GM04503 (cell line): ENCODE measurements around the gene HK1.
"Not testable (repeated sequence)": the region's sequence is repeated elsewhere in the genome, so short reads cannot be mapped to it uniquely, and the experiment has no call there.

Source experiments
- DNase-seq: peaks from one replicate; pipeline ENCODE4 v3.0.0-alpha.2; 2012; ENCODE audit warnings: low read depth

Gene HK1

DNA sequence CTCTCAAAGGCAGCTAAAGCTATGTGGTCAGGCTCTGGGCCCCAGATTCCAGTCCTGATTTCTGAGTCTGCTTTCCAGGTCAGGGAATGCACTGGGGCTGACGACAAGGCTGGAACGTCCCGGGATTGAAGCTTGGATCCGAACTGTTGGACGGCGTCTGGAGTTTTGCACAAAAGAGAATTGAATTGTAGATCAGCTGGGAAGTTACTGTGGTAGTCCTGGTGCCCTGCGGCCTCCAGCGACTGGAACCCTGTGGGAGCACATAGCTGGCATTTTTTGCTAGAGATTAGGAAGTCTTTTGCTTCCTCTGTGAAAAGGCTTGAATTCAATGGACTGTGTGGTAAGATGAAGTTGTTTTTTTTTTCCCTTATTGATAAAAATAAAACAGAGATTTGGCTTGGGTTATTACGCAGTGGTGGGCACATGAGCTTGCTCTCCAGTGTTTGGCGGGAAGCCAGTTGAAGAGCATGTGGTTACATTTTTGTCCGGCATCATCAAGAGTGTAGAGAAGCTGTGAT lies at the start of gene HK1:
TSS of gene HK1 (plus strand) at position 51 of the 518 bp plus-strand sequence.
- no peak for DNase-seq

DNA sequence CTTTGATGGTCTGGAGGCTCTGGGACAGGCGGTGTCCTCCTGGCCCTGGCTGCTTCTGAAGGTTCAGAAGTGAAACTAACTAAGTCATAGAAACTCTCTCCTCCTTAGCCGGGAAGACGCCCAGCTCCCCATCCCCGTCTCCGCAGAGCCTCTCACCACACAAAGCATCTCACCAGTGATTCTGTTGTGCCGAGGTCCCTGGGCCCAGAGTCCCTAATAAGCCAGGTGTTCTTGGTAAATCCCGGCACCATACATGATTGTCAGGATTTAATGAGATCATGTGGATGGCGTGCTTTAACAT lies 48.7 kb upstream of the HK1 start:
- DNase-seq: no peak

DNA sequence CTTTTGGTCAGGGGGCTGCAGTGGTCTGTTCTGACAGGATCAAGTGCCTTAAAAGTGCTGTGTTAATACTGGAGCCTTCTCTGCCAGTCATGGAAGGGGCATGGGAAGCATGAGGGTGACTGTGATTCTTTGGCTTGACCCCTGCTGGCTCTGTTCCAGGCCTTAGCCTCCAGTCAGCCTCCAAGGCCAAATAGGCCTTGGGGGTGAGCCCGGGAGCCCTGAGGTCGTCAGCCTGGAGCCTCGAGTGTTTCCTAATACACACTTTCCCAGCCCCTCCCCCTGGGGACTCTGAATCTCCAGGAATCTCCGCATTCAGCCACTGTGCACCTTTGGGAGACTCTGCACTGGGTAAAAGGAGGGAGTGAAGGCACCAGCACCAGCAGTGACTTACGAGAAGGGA lies 48.2 kb upstream of the HK1 start:
- no peak for DNase-seq

DNA sequence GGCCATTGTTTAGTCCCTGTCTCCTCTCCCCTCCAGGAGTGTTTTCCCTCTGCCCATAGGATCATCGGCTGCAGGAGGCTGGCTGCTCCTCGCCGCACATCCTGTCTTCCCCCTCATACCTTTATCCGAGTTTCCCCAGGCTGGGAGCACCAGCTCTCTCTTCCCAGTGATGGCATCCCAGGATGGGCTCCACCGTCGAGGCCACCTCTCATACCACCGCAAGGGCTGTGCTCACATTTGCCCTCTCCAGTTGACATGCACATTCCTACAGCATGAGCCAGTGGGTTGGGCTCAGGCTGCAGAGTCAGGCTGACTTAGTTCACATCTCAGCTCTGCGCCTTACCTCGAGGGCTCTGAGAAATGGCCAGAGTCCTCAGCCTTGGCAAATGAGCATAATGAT lies 46.0 kb upstream of the HK1 start:
- no peak for DNase-seq

DNA sequence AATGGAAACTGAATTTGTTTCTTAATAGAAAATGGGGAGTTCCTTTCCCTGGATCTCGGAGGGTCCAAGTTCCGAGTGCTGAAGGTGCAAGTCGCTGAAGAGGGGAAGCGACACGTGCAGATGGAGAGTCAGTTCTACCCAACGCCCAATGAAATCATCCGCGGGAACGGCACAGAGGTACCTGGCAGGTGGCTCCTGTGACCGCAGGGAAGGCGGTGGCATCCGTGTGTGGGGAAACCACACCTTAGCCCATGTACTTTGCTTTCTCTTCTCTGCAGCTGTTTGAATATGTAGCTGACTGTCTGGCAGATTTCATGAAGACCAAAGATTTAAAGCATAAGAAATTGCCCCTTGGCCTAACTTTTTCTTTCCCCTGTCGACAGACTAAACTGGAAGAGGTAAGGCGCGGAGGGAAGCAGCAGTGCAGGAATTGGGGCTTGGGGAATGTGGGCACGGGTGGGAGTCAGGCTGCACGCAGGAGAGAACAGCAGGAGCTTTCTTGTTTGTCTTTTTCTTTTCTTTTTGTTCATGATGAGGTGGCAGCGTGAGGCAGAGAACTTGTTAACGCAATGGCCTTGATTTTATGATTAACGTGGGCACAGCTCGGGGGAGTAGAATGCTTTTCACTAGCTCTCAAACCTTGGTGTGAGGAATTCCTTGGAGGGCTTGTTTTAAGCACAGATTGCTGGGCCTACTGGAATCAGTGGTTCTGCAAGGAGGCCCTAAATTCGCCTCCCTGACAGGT lies 45.4 kb upstream of the HK1 start:
- no peak for DNase-seq

DNA sequence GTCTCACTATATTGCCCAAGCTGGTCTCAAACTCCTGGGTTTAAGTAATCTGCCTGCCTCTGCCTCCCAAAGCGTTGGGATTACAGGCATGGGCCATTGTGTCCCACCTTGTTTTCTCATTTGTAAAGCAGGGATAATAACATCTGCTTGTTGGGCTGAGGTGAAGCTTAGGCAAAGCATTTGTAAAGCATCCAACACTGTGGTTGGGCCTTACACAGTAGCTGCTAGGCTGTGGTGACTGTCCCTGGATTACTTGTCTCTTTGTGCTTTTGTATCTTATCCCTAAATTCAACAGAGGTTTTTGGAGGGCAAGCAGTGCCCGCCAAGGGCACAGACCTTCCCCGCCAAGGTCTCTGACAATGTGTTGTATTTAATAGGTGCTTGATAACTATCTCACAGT lies 43.8 kb upstream of the HK1 start:
- DNase-seq: no peak

DNA sequence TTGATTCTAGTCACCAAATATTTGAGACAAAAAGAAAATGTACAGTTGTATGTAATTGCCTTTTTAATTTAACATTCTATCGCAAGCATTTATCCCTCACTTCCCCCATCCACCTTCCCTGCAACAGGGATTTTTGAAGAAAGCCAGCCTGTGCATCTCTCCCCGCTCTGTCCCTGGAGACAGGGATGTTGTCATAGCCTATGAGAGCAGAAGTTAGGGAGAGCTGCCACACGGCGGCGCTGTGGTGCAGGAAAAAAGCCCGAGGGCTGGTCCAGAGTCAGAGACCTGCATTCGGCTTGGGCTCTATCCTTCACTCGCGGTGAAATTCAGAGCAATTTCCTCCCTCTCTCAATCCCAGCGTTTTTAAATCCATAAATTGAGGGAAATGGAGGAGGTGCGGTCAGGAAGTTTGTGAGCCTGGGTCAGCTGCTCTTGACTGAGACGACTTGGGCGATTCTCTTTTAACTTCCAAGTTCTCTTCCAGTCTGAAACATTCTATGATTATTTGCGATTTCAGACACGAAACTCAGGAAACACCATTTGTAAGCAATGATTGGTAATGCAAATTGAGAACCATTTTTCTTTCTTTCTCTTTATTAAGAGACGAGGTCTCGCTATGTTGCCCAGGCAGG lies 40.7 kb upstream of the HK1 start:
- DNase-seq: no peak

DNA sequence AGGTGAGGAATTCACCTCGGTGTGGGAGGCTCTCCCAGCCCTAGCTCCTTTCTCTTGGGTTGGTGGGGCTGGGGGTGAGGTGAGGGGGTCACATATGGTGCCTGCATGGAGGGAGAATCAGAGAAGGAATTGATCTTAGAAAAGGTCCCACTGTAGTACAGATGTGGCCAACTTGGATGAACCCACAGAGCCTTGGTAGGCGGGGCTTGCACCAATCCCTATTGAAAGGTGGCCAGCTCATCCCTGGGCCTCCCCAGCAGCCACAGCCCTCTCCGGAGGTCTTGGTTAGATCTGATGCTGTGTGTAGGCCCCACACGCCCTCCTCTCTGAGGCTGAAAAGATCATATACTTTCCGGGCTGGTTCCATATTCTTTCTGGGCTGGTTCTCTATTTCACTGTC lies 39.2 kb upstream of the HK1 start:
- no peak for DNase-seq

DNA sequence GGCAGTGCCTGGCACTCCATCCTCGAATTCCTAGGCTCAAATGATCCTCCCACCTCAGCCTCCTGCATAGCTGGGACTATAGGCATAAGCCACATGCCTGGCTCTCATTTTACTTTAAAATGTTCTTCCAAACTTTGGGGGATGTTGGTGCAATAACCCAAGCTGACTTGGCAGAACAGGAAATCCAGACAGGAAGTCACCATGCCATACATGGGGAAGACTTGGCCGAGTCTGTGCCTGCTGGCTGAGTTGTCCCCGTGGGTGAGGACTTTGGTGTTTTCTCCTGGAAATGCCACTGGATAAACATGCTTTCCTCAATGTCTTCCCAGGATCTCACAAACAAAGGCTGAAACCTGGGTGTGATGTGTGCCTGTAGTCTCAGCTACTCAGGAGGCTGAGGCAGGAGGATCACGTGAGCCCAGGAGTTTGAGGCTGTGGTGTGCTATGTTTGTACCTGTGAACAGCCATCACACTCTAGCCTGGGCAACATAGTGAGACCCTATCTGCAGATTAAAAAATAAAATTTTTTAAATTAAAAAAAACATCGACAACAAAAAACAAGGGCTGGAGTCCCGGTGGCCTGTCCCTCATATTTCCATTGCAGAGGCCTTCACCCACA lies 38.4 kb upstream of the HK1 start:
- DNase-seq: no peak

DNA sequence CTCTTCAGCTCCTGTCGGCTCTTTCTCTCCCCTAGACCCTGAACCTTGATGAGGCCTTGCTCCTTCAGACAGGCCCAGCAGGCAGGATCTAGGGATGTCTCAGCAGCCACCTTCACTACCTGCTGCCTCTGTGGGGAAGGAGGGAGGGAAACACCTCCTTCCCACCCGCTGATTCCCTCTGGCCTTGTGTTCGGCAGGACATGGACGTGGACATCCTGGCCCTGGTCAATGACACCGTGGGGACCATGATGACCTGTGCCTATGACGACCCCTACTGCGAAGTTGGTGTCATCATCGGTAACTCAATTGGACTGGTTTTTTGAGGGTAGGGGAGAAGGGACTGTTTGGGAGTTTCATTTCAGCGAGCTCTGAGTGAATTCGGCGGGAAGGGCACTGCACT lies 37.8 kb upstream of the HK1 start:
- DNase-seq: no peak

DNA sequence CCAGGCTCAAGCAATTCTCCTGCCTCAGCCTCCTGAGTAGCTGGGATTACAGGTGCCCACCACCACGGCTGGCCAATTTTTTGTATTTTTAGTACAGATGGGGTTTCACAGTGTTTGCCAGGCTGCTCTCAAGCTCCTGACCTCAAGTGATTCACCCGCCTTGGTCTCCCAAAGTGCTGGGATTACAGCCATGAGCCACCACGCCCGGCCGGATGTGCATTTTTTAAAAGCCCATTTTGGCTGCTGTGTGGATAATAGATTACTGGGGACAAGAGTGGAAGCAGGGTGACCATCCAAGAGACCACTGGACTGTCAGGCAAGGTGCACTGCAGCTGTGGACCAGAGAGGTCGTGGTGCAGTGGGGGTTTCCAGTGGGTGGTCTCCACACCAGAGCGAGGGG lies 36.7 kb upstream of the HK1 start:
- no peak for DNase-seq

DNA sequence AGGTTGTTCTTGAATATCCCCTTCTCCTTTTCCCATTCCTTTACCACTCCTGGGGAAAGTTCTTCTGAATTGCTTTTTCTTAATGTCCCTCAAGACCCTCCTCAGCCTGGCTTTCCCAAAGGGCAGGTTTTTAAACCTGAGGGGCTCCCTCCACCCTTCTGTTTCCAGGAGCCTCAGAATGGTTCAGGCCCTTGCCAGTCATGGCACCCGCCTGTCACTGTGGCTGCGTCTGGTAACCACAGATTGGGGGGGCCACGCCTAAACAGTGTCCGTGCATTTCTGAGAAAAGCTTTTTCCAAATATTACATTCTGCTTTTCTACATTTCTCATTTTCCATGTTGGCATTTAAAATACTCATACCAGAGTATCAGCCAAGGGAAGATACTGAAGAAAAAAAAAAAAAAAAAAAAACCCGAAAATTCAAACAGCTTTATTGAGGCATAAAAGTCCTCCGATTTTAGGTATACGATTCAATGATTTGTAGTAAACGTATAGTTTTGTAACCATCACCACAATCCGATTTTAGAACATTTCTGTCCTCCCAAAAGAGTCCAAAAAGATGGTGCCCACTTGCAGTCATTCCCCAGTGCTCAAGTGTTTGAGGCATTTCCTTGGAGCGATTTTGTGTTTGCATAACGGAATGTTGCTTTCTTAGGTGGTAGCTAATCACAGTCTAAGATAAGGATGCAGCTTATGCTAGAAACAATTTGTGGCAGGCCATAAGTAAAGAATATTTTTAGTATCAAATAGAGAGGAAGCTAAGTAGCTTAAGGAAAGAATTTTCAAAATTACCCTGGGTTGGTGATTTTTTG lies 36.0 kb upstream of the HK1 start:
- DNase-seq: no peak

DNA sequence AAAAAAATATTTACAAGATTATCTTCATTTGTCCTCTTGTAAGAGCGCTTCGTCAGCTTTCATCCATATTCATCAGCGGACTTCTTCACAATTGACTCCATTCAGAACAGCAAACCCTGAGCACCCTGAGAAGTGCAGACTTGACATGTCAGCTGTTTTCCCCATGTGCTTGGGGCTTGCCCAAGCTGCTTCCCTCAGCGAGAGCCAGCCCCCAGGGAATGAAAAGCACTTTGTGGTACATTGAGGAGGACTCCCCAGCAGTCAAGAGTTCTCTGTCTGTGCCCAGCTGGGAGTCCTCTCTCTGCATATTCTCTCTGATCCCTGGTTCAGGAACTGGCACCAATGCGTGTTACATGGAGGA lies 35.5 kb upstream of the HK1 start:
- DNase-seq: no peak

DNA sequence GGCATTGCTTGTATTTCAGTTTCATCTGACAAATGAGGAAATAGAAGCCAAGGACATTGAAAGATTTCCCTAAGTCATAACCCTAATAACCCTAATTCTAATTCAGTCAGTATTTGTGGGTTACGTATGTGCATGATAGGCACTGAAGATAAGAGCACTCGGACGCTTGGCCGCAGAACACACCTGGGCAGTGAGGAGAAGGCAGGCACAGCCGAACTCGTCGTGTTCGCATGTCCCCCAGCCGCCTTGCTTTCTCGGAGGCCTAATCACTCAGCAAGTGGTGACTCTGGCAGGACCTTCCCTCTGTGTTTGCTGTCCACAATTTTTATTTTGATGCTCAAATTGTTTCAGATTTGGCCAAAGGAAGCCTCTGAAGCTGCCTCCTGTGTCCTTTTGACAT lies 34.5 kb upstream of the HK1 start:
- DNase-seq: no peak

DNA sequence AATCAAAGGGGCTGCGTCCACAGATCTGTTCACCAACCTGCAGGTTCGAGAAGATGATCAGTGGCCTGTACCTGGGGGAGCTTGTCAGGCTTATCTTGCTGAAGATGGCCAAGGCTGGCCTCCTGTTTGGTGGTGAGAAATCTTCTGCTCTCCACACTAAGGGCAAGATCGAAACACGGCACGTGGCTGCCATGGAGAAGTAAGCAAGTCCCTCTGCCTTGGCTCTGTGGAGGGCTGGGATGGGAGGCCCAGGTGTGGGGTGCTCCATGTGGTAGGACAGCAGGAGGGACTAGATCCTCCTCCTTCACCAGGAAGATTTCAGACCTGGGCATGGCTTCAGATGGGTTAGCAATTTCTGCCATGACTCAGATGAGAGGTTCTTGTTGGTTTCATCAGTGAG lies 32.3 kb upstream of the HK1 start:
- no peak for DNase-seq

DNA sequence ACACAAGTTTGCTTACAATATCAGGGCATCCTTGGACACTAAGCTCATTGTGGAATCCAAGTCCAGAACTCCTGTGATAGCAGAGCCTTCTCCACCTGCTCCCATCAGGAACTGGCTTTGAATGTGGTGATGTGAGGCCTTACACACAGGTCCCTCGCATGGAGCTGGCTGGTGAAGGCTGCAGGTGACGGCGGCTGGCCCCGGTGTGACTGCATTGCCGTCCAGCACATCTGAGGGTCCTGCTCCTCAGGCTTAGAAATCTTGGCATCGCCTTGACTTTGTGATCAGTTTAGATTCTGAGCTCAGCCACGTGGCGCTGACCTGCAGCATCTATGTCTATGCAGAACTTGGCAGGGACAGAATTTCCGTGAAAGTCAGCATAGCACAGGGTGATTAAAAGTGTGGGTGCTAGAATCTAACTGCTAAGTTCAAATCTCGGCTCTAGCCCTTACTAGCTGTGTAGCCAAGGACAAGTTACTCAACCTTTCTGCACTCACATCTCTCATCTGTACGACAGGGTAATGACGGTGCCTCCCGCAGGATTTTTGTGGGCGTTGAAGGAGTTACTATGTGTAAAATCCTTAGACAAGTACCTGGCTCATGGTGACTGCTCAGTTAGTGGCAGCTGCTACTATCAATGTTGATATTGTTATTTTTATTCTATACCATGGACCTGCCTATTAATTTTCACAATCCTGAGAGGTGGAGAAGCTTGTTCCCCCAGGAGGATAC lies 31.5 kb upstream of the HK1 start:
- no peak for DNase-seq

DNA sequence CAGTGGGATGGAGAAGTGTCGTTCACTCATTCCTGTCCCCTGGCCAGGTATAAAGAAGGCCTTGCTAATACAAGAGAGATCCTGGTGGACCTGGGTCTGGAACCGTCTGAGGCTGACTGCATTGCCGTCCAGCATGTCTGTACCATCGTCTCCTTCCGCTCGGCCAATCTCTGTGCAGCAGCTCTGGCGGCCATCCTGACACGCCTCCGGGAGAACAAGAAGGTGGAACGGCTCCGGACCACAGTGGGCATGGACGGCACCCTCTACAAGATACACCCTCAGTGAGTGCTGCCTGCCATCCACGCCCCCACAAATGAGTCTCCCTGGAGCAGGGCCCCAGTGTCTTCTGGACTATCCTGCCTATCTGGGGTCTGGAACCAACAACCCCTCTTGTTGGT lies 31.0 kb upstream of the HK1 start:
- DNase-seq: no peak

DNA sequence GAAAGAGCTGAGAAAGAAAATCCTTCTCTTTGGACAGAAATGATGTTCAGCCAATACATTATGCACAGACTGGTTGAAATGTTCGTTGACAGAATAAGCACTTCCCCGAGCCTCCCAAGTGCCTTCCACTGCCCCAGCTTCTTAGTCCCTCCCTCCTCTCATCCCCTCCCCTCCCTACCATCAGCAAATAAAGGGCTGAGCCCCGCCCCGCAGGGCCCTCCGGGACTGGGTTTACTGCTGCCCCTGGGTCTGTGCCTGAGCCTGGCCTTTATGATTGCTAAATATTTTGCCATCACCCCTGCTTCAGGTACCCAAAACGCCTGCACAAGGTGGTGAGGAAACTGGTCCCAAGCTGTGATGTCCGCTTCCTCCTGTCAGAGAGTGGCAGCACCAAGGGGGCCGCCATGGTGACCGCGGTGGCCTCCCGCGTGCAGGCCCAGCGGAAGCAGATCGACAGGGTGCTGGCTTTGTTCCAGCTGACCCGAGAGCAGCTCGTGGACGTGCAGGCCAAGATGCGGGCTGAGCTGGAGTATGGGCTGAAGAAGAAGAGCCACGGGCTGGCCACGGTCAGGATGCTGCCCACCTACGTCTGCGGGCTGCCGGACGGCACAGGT lies 30.1 kb upstream of the HK1 start:
- no peak for DNase-seq

DNA sequence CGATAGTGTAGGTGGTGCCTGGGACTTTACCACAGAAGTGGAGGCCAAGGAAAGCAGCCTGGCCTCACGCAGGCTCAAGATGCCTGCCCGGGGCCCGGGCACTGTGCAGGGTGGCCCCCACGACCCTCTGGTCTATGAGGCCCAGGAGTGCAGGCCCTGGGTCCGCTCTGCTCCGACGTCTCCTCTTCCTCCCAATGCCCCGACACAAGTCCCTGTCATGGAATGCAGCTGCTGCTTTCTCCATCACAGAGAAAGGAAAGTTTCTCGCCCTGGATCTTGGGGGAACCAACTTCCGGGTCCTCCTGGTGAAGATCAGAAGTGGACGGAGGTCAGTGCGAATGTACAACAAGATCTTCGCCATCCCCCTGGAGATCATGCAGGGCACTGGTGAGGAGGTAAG lies 28.3 kb upstream of the HK1 start:
- no peak for DNase-seq

DNA sequence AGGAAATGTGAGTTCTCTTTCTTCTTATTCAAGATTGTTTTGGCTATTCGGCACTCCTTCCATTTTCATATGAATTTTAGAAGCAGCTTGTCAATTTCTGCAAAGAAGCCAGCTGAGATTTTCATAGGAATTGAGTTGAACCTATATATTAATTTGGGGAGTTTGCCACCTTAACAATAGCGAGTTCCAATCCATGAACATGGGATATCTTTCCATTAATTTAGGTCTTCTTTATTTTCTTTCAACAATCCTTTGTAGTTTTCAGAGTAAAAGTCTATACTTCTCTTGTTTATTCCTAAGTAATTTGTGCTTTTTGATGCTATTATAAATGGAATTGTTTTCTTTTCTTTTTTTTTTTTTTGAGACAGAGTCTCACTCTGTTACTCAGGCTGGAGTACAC lies 26.9 kb upstream of the HK1 start:
- DNase-seq: not testable (repeated sequence)

DNA sequence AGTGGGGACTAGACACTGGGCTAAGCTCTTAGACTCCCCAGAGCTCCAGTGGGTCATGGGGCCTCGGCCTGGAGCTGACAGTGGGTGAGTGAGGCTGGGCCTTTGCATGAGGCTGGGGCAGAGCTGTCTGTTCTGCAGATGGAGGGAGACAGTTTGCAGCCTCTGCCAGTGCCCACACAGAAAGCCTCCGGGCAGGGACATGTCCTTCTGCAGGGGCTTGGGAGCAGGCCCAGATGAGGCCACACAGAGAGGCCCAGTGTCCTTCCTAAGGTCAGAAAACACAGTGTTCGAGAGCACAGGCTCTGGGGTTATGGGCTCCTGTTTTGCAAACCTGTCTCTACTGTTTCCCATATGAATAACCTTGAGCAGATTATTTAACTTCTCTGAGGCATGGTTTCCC lies 25.1 kb upstream of the HK1 start:
- no peak for DNase-seq

DNA sequence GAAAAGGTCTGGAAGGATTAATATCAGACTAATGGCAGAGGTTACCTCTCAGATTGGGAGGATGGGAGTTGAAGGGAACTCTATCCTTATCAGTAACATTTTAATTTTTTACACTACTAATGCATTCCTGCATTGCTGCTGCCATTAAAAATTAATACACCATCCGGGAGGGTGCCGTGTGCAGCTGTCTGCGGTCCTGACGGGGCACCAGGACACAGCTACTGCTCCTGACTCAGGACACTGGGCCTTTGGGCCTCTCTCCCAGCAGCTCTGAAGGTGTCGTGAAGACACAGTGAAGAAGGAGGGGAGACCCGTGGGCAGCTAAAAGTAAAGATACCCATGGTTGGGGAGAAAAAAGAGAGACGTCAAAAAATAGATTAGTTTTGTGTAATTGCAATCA lies 23.4 kb upstream of the HK1 start:
- DNase-seq: no peak
